ENCODE results near the gene TEX35.
A peak's percentile ranks its signal among the peaks of the same experiment; 100 is the strongest.

Gene TEX35

DNA sequence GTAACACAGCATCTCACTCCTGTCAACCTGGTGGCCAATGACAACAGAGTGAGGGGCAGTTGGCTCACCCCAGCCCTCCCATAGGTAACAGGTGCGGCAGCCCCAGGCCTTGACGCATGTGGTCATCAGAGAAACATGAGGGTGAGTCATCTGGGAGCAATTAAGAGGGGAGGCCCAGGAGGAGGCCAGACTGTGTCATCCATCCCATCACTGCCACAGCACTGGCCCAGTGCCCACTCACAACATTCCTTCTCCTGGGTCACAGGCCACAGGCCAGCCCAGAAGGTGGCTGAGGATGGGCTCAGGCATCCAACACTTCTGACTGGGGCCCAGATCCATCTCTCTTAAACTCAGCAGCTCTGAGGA lies 17.1 kb downstream of the TEX35 start:
- Histone ChIP-seq H3K9me3 (no peaks in the 10 kb centered on the region), H3K27me3 (no peaks in the 10 kb centered on the region), H3K4me3 (ENCODE audit: low read depth, low read length) (no peak overlapping the region), H3K4me1 (no peaks in the 10 kb centered on the region), H3K36me3 (no peaks in the 10 kb centered on the region)
- TF ChIP-seq, protein P1, sequence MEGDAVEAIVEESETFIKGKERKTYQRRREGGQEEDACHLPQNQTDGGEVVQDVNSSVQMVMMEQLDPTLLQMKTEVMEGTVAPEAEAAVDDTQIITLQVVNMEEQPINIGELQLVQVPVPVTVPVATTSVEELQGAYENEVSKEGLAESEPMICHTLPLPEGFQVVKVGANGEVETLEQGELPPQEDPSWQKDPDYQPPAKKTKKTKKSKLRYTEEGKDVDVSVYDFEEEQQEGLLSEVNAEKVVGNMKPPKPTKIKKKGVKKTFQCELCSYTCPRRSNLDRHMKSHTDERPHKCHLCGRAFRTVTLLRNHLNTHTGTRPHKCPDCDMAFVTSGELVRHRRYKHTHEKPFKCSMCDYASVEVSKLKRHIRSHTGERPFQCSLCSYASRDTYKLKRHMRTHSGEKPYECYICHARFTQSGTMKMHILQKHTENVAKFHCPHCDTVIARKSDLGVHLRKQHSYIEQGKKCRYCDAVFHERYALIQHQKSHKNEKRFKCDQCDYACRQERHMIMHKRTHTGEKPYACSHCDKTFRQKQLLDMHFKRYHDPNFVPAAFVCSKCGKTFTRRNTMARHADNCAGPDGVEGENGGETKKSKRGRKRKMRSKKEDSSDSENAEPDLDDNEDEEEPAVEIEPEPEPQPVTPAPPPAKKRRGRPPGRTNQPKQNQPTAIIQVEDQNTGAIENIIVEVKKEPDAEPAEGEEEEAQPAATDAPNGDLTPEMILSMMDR (IDR thresholded peaks at IDR 0.05; ENCODE audit: low read depth, low read length) = no peak
- DNase-seq = no peak

GRCh38 chr1:178530502-178530901 lies 17.6 kb downstream of the TEX35 start:
- Histone ChIP-seq H3K4me3 (ENCODE audit: low read depth, low read length) (no peak overlapping the region), H3K4me1 (no peaks in the 10 kb centered on the region), H3K36me3 (no peaks in the 10 kb centered on the region), H3K27me3 (no peaks in the 10 kb centered on the region), H3K9me3 (no peaks in the 10 kb centered on the region)
- no peak for DNase-seq
- TF ChIP-seq, protein P1 (IDR thresholded peaks at IDR 0.05; ENCODE audit: low read depth, low read length) = no peak

GRCh38 chr1:178531887-178532286 lies 19.0 kb downstream of the TEX35 start:
- Histone ChIP-seq H3K36me3 (no peaks in the 10 kb centered on the region), H3K27me3 (no peaks in the 10 kb centered on the region), H3K4me3 (ENCODE audit: low read depth, low read length) (no peak overlapping the region), H3K9me3 (no peaks in the 10 kb centered on the region), H3K4me1 (no peaks in the 10 kb centered on the region)
- DNase-seq = no peak
- TF ChIP-seq, protein P1 (IDR thresholded peaks at IDR 0.05; ENCODE audit: low read depth, low read length) = no peak

DNA sequence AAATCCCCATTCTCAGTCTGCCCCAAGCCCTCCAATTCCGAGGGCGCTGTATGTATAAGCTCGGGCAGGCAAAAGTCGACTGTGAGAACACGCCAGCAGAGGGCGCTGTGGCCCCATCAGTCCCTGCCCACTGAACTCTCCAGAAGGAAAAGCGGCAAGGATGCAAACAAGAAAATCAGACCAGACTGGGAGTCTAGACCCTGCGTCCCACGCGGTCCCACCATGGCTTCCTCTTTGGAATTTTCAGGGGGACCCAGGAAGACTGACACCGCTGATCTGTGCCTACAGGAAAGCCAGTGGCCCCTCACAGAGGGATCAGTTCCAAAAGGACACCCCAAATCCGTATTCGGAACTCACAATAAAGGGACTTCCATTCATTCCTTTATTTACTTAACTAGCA lies 19.5 kb downstream of the TEX35 start:
- Histone ChIP-seq H3K4me1 (no peaks in the 10 kb centered on the region), H3K36me3 (no peaks in the 10 kb centered on the region), H3K4me3 (ENCODE audit: low read depth, low read length) (no peak overlapping the region), H3K27me3 (no peaks in the 10 kb centered on the region), H3K9me3 (no peaks in the 10 kb centered on the region)
- peak; percentile 80 for DNase-seq
- TF ChIP-seq, protein P1 (IDR thresholded peaks at IDR 0.05; ENCODE audit: low read depth, low read length) = peak; percentile 92

- no peak for DNase-seq
- no peaks in the 10 kb centered on the region for H3K4me1 ChIP-seq
- no peaks in the 10 kb centered on the region for H3K27me3 ChIP-seq
- no peaks in the 10 kb centered on the region for H3K9me3 ChIP-seq
- no peaks in the 10 kb centered on the region for H3K36me3 ChIP-seq
- H3K4me3 ChIP-seq (ENCODE audit: low read depth, low read length) = no peak overlapping the region
- TF ChIP-seq, protein P1 (IDR thresholded peaks at IDR 0.05; ENCODE audit: low read depth, low read length) = no peak
These were observed 20.4 kb downstream of the TEX35 start for GRCh38 chr1:178533121-178533946.

- Histone ChIP-seq H3K36me3 (no peaks in the 10 kb centered on the region), H3K4me3 (ENCODE audit: low read depth, low read length) (no peak overlapping the region), H3K27me3 (no peaks in the 10 kb centered on the region; the same call in 1 of the 2 replicates), H3K4me1 (no peaks in the 10 kb centered on the region), H3K9me3 (no peaks in the 10 kb centered on the region)
- no peak for DNase-seq
- TF ChIP-seq, protein P1 (IDR thresholded peaks at IDR 0.05; ENCODE audit: low read depth, low read length) = no peak
These were observed 21.4 kb downstream of the TEX35 start for GRCh38 chr1:178534137-178534868.

Data from BE2C (cell line).